ENCODE results near the gene LPAR1. TPM values are rescaled to one million over a fixed set of nuclear protein-coding genes. Genes with fewer than 3 reads are reported as not detected.

Gene LPAR1
- total and polyA plus RNA-seq, 10 donors = 8.1 to 63.8 (median 34.4) TPM

DNA sequence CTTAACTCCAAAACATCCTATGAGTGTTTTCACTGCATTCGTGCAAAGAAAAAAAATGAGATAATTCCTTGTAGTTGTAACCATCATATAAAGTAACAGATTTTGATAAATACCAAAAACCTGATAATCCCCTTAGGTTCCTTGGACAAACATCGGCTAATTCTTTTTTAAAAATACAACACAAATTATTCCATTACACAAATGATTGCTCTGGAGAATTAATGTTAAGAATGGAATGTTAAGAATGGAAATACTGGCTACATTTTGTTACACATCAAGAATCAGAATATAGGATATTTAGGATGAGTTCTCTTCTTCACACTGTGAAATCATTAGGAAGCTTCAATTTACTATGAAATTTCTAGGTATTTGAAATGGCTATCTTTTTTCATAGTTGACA is 139.4 kb downstream of the LPAR1 start:
- no peaks in the 10 kb centered on the region for H3K36me3 ChIP-seq
- 80 to 95% (median 86%) methylated on average over 2 of the region's 2 CpGs for WGBS, 5 donors
- TF ChIP-seq POLR2A (IDR thresholded peaks at IDR 0.05) (no peak), POLR2AphosphoS5 (IDR thresholded peaks at IDR 0.05) (no peak)
- TF ChIP-seq, protein P1, sequence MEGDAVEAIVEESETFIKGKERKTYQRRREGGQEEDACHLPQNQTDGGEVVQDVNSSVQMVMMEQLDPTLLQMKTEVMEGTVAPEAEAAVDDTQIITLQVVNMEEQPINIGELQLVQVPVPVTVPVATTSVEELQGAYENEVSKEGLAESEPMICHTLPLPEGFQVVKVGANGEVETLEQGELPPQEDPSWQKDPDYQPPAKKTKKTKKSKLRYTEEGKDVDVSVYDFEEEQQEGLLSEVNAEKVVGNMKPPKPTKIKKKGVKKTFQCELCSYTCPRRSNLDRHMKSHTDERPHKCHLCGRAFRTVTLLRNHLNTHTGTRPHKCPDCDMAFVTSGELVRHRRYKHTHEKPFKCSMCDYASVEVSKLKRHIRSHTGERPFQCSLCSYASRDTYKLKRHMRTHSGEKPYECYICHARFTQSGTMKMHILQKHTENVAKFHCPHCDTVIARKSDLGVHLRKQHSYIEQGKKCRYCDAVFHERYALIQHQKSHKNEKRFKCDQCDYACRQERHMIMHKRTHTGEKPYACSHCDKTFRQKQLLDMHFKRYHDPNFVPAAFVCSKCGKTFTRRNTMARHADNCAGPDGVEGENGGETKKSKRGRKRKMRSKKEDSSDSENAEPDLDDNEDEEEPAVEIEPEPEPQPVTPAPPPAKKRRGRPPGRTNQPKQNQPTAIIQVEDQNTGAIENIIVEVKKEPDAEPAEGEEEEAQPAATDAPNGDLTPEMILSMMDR (IDR thresholded peaks at IDR 0.05 in 8 of 11, conservative IDR thresholded peaks at IDR 0.05 in 3 of 11) = no peak
- peaks cover 0 to 3% (median 0%) of the 10 kb centered on the region in 6 donors for H3K4me1 ChIP-seq
- peak overlapping the region in 2 of 8 donors; percentile 26 to 64 for H3K27ac ChIP-seq
- H3K27me3 ChIP-seq (replicated peaks in 1 of 7) = no peaks in the 10 kb centered on the region
- intact Hi-C loops (cut with DNase I; ENCODE audit: low total_unique reads) = no loop called here
- H3K4me3 ChIP-seq = no peak overlapping the region
- DNase-seq = no peak
- peaks cover 0 to 25% (median 20%) of the 10 kb centered on the region in 8 donors for H3K9me3 ChIP-seq

DNA sequence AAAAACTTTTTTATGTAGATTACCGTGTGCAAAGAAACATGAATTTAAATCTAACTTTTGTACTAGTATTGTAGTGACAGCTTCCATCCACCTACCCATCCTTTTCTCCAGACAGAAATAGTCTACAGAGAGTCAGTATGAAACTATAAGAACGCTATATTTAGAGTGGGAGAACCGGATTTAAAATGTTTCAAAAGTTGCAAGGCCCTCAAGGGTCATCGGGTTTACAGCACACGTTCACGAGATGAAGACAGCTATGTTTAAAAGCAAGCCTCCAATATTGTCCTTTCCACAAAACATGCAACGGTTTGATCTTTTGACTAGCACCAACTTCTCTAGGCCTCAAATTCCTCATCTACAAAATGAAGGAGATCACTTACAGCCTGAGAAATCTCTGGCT is 139.9 kb downstream of the LPAR1 start:
- Histone ChIP-seq H3K27me3 (replicated peaks in 1 of 7) (no peaks in the 10 kb centered on the region), H3K36me3 (no peaks in the 10 kb centered on the region), H3K9me3 (peaks cover 0 to 21% (median 17%) of the 10 kb centered on the region in 8 donors), H3K4me3 (no peak overlapping the region), H3K27ac (peak overlapping the region in 2 of 8 donors; percentile 23 to 26), H3K4me1 (peaks cover 0 to 3% (median 0%) of the 10 kb centered on the region in 6 donors)
- WGBS, 5 donors = 72 to 84% (median 78%) methylated on average over 7 of the region's 7 CpGs
- TF ChIP-seq POLR2A (IDR thresholded peaks at IDR 0.05) (no peak), POLR2AphosphoS5 (IDR thresholded peaks at IDR 0.05) (no peak)
- TF ChIP-seq, protein P1 (IDR thresholded peaks at IDR 0.05 in 8 of 11, conservative IDR thresholded peaks at IDR 0.05 in 3 of 11) = no peak
- intact Hi-C loops (cut with DNase I; ENCODE audit: low total_unique reads) = no loop called here
- DNase-seq = no peak

DNA sequence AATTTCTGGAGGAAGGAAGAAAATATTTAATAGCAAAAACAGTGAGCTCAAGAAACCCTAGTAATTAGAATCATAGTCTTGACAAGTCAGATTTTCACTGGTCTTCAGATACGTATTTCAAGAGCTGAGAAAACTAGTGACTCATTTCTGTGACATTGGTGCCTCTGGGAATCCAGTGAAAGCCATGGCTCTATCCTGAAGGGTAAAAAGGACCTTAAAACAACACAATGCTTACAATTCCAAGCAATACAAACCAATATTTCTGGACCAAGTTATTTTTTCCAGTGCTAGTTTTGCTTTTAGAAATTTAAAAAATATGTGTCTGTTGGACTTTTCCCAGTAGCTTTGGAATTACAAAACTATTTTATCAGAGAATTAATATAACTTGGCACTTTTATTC is 140.3 kb downstream of the LPAR1 start:
- Histone ChIP-seq H3K27ac (peak overlapping the region in 1 of 8 donors; percentile 23), H3K36me3 (no peaks in the 10 kb centered on the region), H3K4me1 (peaks cover 0 to 3% (median 0%) of the 10 kb centered on the region in 6 donors), H3K9me3 (peaks cover 0 to 17% (median 14%) of the 10 kb centered on the region in 8 donors), H3K4me3 (no peak overlapping the region), H3K27me3 (replicated peaks in 1 of 7) (no peaks in the 10 kb centered on the region)
- 64 to 88% (median 83%) methylated on average over 1 of the region's 1 CpG for WGBS, 5 donors
- DNase-seq = no peak
- TF ChIP-seq POLR2A (IDR thresholded peaks at IDR 0.05) = no peak
- TF ChIP-seq, protein P1 (IDR thresholded peaks at IDR 0.05 in 8 of 11, conservative IDR thresholded peaks at IDR 0.05 in 3 of 11) = no peak
- no peak for TF ChIP-seq POLR2AphosphoS5 (IDR thresholded peaks at IDR 0.05)
- intact Hi-C loops (cut with DNase I; ENCODE audit: low total_unique reads) = no loop called here

DNA sequence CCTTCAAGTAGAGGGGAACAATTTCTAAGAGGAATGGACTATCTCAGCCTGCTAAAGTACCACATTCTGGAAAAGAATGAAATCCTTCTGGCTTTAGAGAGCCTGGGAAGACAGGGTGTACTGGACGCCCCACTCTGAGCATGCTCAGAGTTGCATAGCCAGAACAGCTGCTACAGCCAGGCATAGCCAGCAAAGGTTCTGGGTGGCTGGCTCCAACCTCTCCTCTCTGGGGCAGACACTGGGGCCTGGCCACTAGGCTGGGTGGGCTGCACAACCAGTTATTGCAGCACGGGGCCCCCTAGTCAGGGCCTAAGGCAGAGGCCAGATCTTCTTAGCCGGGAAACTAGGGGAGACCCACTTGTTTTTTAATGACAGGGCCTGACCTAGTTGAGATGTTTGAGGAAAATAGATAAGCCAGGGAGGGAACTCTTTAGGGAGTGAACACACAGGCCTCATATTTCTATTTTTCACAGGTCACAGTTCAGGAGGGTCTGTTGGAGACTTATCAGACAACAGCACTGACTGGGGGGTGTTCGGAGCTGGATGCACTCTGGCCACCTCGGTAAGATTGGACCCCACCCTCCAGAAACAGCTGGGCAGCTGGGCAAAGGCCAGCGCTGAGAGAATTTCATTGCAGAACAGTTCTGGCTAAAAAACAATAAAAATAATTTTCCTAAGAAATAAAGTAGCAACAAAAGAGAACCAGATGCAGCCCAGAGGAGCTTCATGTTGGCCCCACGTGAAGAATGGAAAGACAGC is 142.9 kb downstream of the LPAR1 start:
- H3K27ac ChIP-seq = peak overlapping the region in 5 of 8 donors; percentile 6 to 34 (median 31)
- no peaks in the 10 kb centered on the region for H3K4me1 ChIP-seq
- intact Hi-C loops (cut with DNase I; ENCODE audit: low total_unique reads) = no loop called here
- no peaks in the 10 kb centered on the region for H3K27me3 ChIP-seq (replicated peaks in 1 of 7)
- H3K36me3 ChIP-seq = no peaks in the 10 kb centered on the region
- TF ChIP-seq, protein P1 (IDR thresholded peaks at IDR 0.05 in 8 of 11, conservative IDR thresholded peaks at IDR 0.05 in 3 of 11) = no peak
- peak in 1 of 3 donors; percentile 25 for TF ChIP-seq POLR2AphosphoS5 (IDR thresholded peaks at IDR 0.05)
- WGBS, 5 donors = 55 to 80% (median 68%) methylated on average over 6 to 7 of the region's 7 CpGs
- H3K9me3 ChIP-seq = peaks cover 0 to 3% (median 0%) of the 10 kb centered on the region in 8 donors
- no peak for DNase-seq
- no peak overlapping the region for H3K4me3 ChIP-seq
